ENCODE data around the gene MYO1A. TPM values are rescaled to one million over a fixed set of nuclear protein-coding genes. Genes with fewer than 3 reads are reported as not detected.

MYO1A gene
- total RNA-seq, 1 experiment from 2014 or later: 0.26 TPM

DNA sequence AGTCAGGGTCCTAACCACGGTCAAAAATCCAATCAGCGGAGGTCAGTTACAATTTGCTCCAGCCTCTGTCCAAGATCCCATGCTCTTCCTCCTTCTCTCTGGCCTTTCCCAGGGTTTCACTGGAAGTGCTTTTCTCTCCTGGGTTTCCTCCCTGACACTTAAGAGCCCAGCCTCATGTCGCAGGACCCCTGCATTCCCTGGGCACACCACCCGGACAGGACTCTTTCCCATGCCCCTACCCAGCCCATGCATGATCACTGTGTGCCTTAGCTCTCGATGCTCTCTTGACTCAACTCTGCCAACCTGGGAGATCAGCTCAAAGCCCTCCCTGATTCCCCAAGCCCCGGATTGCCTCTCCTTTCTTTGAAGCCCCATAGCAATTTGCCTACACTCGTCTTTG is 18.1 kb downstream of the MYO1A start:
- WGBS (ENCODE audit: extremely low coverage, insufficient read length, low lambda C conversion rate): no CpG with 5 or more reads among the region's 7 CpGs
- DNase-seq: no peak
- H3T11ph ChIP-seq (ENCODE audit: low read length): no peak overlapping the region
- no peak overlapping the region for H3K23ac ChIP-seq (ENCODE audit: insufficient read length, low read depth, low read length)
- H4K91ac ChIP-seq (ENCODE audit: insufficient read length, low read depth, low read length): no peak overlapping the region
- no peak overlapping the region for H3K4ac ChIP-seq (ENCODE audit: low read depth, low read length)
- no peak overlapping the region for H2BK5ac ChIP-seq (ENCODE audit: insufficient read length, low read length)
- H3K14ac ChIP-seq (ENCODE audit: insufficient read depth, low read length): no peak overlapping the region
- H3K9me3 ChIP-seq (ENCODE audit: control insufficient read depth, low read depth, low read length): no peaks in the 10 kb centered on the region
- no peak overlapping the region for H2AFZ ChIP-seq (ENCODE audit: low read length)
- H3K56ac ChIP-seq (ENCODE audit: insufficient read length, low read depth, low read length): no peak overlapping the region
- H3K27me3 ChIP-seq (ENCODE audit: insufficient read depth, low read length): no peaks in the 10 kb centered on the region
- Mint-ChIP-seq H3K36me3 (ENCODE audit: insufficient read depth in 1 of 3, low read depth in 3 of 3) (no peaks in the 10 kb centered on the region), H3K4me1 (peaks cover 21 to 32% of the 10 kb centered on the region in 2 experiments), H3K27ac (peak overlapping the region in 1 of 3 experiments; percentile 78; a peak in 1 of 7 replicates), H3K9me3 (no peaks in the 10 kb centered on the region), H3K27me3 (ENCODE audit: low read depth) (peaks cover 4% of the 10 kb centered on the region), H3K4me3 (no peak overlapping the region)
- H3K4me1 ChIP-seq (ENCODE audit: insufficient read depth, low read length): no peaks in the 10 kb centered on the region
- no peak overlapping the region for H3K27ac ChIP-seq (ENCODE audit: insufficient read length, low read depth, low read length)
- no peak overlapping the region for H2BK20ac ChIP-seq (ENCODE audit: low read depth, low read length, poor library complexity, severe bottlenecking)
- H3K79me2 ChIP-seq (ENCODE audit: insufficient read depth, low read length): no peaks in the 10 kb centered on the region
- no peak overlapping the region for H2BK12ac ChIP-seq (ENCODE audit: insufficient read length, low read depth, low read length)
- H3K23me2 ChIP-seq (ENCODE audit: insufficient read length, low read depth, low read length, poor library complexity, severe bottlenecking): no peaks in the 10 kb centered on the region
- no peaks in the 10 kb centered on the region for H3K79me1 ChIP-seq (ENCODE audit: insufficient read depth, low read depth, low read length, poor library complexity, severe bottlenecking)
- no peaks in the 10 kb centered on the region for H4K20me1 ChIP-seq (ENCODE audit: control insufficient read depth, insufficient read depth, insufficient read length)
- TF ChIP-seq, protein P1, sequence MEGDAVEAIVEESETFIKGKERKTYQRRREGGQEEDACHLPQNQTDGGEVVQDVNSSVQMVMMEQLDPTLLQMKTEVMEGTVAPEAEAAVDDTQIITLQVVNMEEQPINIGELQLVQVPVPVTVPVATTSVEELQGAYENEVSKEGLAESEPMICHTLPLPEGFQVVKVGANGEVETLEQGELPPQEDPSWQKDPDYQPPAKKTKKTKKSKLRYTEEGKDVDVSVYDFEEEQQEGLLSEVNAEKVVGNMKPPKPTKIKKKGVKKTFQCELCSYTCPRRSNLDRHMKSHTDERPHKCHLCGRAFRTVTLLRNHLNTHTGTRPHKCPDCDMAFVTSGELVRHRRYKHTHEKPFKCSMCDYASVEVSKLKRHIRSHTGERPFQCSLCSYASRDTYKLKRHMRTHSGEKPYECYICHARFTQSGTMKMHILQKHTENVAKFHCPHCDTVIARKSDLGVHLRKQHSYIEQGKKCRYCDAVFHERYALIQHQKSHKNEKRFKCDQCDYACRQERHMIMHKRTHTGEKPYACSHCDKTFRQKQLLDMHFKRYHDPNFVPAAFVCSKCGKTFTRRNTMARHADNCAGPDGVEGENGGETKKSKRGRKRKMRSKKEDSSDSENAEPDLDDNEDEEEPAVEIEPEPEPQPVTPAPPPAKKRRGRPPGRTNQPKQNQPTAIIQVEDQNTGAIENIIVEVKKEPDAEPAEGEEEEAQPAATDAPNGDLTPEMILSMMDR (conservative IDR thresholded peaks at IDR 0.05): no peak
- H4K5ac ChIP-seq (ENCODE audit: insufficient read length, low read depth, low read length): no peak overlapping the region
- H3K9ac ChIP-seq (ENCODE audit: extremely low read depth, insufficient read length, low read length): no peak overlapping the region
- no peak overlapping the region for H2AK5ac ChIP-seq (ENCODE audit: insufficient read length, low read length)
- H2BK120ac ChIP-seq (ENCODE audit: low read depth, low read length, poor library complexity, severe bottlenecking): no peak overlapping the region
- no peak overlapping the region for H4K8ac ChIP-seq (replicated peaks; ENCODE audit: insufficient read length, low read depth, low read length)
- no peak overlapping the region for H3K18ac ChIP-seq (ENCODE audit: insufficient read length, low read depth, low read length)
- no peak overlapping the region for H2BK15ac ChIP-seq (ENCODE audit: low read depth, low read length)
- H3K4me2 ChIP-seq (ENCODE audit: insufficient read depth, insufficient read length, low read length): no peak overlapping the region

All from H9 (cell line).